Daoy (cell line): Measurements from ENCODE around the gene RBFOX2. TPM values are rescaled to one million over a fixed set of nuclear protein-coding genes. Genes with fewer than 3 reads are reported as not detected.
A peak's percentile ranks its signal among the peaks of the same experiment; 100 is the strongest.

Experiments
- DNase-seq: peaks from one replicate; pipeline ENCODE4 v3.0.0-alpha.2; 2015; ENCODE audit warnings: low read depth
- total RNA-seq: library from RNA; depleted of rRNA; stranded (reverse); fragments of >200 nt; shearing (Covaris generic); gene quantifications from 2 replicates; pipeline ENCODE4 v1.2.3, GENCODE V29; 2014

The RBFOX2 gene
- total RNA-seq, 1 experiment from 2014 or later, result 83.1 TPM

DNA sequence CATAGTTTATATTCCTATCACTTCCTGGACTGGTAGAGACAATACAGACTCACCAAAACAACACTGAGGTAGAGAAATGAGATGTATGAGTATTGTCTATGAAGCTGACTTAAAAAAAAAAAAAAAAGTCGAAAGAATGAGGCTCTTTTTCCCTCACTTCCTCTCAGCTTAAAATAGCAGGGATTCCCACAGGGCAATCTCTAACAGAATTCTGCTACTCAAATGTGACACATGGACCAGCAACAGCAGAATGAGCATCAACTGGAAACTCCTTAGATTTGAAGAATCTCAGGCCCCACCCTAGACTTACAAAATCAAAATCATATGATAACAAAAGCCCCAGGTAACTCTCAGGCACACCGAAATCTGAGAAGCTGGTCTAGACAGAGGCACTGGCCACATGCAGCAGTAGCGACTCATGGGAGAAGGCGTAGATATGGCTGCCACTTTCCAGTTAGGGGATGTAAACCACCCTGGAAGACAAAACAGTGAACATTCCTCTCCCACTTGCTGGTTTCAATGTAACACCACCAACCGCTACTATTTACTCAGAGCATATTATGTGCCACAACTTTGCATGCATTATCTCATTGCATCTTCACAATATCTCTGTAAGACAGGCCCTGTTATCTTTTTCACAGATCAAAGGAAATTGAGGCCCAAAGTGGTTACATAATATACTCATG is 128.0 kb downstream of the RBFOX2 start:
- peak; percentile 52 for DNase-seq

DNA sequence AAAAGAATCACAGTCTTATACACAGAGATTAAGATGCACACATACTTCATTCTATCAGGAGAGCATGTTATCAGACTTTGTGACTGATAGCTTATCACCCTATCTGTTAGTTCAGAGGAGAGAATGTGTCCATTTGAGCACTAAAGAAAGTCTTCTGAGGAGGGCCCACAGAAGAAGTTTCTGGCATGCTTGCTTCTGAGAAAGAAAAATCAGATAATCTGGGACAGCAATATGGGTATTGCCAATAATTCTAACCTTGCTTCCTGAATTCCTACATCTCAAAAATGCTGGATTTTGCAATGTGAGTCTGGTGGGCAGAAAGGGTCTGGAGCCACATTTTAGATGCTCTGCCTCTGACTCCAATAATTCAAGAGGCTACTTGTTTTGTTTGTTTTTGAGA is 128.9 kb downstream of the RBFOX2 start:
- DNase-seq, result no peak

DNA sequence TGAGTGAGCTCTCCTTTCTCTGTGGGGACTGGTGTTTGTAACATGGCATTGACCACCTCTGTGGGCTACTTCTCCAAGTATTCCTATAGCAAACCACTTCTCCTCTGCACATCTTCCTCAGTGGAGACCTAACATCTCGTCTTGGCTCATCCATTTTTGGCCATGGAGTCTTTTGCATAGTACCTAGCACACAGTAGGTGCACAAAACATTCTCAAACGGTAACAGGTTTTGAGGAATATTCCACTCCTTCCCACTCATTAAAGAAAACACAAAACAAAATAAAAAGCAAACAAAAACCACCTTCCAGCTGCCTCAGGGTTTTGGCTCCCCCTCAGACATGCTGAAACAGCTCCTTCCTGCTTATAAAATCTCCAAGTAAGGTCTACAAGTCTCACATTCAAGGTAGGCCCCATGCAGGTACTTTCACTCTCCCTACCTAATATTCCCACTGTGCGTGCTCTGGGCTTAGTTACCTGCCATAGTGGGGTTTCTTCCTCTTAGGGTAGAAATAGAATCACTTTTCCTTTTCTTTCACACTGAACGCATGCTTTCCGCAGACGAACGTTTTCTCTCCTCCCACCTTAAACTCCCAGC is 132.4 kb downstream of the RBFOX2 start:
- DNase-seq, result no peak

DNA sequence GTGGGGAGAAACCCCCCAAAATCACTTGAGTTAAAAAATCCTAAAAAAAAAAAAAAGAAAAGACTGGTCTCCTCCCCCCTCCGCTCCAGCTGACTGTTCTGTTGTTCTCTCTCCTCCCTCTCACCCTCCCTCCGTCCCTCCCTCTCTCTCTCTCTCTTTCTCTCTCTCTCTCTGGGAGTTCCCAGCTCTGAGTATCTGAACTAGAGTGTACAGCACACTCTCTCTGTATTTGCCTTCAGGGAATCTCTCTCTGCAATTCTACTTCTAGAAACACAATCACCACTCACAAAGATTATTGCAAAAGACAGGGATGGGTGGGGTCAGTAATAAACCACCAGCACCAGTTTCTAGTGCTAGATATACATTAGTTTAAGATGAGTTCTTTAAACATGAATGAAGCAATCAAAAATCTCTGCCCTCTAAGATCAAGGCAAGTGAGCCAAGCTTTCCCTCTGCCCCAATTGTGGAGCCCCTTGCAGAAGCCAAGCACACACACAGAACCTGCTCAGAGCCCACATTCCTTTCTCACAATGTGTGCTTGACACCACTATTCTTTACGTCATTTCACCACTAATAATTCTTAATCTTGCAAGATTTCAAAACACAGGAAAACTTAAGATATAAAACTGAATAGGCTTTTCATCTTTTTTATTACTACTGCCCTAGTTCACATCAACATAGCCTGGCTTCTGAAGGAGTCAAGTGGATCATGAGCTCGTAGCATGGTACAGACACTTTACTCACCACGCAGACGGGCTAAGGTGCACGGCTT is 133.5 kb downstream of the RBFOX2 start:
- DNase-seq, result no peak

DNA sequence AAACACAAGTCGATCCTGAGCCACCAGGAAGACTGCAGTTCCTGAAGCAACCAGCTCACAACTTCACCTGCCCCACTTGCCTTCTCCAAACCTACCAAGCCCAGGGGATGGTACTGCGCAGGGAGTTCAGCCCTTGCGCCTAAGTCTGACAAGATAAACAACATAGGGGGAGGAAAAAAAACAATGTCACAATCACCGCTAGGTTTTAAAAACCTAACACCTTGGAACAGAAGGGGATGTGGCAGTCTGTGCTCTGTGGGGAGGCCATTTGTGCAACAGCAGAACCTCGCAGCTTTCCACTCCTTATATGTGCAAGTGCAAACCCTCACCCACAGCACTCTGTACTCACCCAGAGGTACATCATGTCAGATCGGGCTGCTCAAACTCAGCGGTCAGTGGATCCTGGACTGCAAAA is 134.2 kb downstream of the RBFOX2 start:
- DNase-seq, result no peak

DNA sequence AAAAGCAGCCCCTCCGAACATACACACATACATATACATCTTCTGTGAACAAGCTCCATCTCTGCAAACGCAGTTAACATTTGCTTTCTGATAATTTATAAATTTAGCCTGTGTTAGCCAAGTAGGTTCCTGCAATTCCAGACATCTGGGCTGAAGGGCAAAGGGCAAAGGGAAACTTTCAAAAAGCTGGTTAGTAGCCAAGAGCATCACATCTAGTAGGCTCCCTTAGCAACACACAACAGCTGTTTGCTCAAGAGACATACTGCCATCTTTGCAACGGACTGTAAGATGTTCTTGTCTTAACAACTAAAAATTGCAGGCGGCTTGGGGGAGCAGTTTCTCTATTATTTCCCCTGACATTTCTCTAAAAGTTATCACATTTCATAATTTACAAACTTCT is 134.9 kb downstream of the RBFOX2 start:
- no peak for DNase-seq

DNA sequence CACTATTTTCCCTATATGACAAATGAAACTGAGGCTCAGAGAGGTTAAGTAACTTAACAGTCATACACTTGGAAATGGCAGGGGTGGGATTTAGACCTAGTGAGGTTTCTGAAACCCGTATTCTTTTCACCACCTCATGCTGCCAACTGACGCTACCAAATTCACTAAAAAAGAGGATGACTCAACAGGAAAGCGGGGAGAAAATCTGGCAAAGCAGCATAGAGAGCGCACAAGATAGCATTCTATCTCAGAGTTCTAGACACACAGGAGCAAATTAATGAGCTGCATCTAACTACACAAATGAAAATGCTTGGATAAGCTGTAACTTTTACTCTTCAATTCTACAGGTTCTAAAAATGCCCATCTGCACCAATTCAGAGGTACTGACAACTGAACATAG is 136.4 kb downstream of the RBFOX2 start:
- DNase-seq, result peak; percentile 70

DNA sequence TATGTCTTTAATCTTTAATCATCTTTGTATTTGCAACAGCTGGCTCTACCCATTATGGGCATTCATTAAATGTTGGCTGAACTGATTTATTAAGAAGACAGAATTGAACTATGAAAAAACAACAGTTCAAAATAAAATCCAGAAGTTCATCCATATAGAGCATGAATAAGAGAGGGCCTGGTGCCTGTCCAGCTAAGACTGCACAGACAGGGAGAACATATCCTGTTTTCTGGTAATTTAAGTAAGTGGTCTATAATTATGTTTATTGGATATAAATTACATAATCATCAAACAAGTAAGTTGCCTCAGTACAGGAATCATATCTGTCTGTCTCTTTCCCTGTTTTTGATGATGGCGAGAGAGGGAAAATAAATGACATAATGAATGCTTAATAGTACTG is 137.2 kb downstream of the RBFOX2 start:
- DNase-seq, result no peak

DNA sequence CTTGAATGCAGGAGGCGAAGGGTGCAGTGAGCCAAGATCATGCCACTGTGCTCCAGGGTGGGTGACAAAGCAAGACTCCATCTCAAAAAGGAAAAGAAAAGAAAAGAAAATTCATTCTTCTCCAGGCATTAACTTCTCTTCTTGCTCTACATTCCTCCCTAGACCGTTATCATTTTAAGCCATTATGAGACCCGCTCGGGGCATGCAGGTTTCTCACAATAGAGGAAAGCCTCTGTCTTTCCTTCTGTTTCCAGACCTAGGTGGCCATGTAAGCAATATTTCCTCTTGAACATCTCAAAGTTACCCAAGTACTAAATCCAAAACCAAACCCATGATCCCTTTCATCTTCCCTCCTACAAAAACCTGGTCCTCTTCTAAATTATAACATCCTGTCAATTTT is 139.6 kb downstream of the RBFOX2 start:
- DNase-seq, result no peak

DNA sequence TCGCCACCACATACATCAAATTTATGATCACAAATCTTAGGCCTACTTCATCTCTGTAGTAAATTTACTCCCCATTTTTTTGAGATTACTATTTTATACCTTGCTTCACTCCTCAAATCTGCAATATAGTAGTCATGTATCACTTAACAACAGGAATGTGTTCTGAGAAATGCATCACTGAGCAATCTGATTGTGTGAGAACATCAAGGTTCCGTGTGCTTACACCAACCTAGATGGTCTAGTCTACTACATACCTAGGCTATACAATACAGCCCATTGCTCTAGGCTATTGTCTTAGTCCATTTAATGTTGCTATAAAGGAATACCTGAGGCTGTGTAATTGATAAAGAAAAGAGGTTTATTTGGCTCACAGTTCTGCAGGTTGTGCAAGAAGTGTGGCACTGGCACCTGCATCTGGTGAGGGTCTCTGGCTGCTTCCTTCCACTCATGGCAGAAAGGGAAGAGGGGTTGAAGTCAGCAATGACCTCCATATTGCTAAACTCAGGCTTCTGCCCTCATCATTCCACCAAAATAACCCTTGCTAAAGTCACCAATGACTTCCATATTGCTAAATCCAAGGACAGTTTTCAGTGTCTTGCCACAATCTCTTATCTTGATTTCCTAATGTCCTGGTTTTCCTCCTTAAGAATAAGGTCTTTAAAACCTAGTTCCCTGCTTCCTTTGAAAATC is 140.3 kb downstream of the RBFOX2 start:
- no peak for DNase-seq

DNA sequence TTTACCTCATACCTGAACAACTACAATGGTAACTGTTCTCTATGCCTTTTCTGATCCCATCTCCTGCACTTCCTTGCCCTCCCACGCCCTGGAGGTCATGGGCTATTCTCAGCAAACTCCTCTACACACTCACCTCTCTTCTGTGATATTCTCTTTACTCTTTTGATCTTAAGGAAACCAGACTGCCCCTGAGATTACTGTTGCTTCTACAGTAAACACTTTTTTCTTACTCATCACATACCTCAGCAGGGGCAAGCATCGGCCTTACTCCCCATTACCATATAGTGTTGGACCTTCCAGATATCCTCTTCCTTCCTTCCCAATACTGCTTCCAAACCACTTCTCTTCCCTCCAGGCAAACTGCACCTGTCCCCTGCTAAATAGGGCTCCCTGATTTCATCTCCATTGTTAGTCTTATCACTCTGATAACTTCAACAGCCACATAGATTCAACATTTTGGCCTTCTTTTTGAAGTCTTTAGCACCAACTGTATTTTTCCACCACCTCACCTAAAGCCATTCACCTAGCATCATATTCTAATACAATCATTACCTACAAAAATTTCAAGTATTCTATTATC is 141.2 kb downstream of the RBFOX2 start:
- no peak for DNase-seq

DNA sequence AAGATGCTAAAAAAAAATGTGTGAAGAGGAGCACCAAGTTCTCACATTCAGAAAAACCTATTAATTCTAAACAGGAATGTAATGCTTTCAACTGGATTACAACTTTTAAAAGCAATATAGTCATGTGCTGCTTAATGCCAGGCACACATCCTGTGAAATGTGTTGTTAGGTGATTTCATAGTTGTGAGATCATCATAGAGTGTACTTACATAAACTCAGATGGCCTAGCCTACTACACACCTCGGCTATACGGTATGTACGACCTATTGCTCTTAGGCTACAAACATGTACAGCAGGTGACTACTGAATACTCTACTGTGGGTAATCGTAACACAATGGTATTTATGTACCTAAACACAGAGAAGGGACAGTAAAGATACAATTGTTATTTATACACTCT is 142.3 kb downstream of the RBFOX2 start:
- DNase-seq, result no peak

DNA sequence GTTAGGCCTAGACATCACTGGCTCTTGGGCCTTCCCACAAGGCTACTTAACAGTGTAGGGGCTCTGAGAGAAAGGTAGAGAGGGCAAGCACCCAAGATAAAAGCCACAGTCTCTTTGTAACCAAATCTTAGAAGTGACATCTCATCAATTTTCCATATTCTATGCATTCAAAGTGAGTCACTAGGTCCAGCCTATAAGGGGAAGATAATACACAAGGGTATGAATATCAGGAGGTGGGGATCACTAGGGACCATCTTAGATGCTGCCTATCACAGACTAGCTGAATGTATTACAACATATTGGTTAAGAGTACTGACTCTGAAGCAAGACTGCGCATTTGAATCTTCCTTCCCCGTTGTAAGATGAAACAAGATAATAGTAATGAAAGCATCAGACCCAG is 144.1 kb downstream of the RBFOX2 start:
- no peak for DNase-seq

DNA sequence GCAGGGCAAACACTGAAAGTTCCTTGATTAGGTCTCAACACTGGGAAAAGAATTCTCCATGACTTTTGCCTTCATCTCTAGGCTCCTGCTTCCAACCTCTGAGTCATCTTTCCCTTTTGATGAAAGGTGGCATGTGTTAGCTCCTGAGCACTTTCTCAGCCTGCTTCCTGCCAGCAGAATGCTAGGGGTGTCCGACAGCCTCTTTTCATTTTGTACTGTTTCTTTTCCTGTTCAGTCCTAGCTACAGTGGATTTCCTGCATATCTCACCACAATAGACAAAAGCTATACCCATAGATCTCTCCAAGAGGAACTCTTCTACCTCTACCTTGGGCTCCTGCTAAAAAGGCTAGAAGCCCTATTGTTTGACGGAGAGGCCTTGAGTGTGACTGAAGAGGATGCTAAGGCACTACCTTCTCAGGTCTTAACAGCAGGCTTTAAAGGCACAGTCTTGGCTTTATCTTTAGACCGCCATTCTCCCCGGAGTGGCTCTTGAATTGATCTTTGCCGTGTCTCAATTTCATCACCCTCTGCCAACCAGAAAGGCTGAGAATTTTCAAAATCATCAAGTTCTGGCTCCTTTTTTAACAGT is 145.5 kb downstream of the RBFOX2 start:
- peak; percentile 65 for DNase-seq

DNA sequence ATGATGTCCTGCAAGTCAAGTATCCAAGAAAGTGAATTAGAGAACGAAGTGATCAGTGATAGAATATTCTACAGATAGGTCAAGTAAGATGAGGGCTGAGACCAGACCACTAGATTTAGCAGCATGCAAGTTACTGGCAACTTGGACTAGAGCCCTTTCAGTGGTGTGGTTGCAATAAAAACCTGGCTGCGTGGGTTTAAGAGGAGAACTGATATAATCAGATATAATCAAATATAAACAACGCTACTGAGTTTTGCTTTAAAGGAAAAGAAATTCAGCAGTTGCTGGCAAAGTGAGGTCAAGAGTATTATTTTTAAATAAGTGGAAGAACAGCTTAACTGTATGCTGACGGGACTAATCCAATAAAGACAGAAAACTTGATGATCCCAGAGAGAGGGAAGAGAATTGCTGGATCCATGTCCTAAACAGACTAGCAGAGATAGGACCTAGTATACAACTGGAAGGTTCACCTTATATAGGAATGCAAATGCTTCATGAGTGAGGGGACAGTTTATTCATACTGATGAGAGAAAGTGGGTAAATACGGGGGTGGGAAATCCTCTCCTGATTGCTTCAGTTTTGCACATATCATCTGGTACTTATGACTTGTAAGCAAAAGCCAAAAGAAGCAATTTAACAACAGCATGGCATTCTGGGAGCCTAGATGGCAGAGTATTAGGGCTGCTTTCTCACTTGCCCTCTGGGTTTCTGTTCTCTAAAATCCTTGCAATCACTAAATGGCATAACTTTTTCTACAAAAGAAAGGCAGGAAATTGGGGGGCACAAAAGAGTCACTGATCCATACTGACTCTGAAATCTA is 146.2 kb downstream of the RBFOX2 start:
- no peak for DNase-seq

DNA sequence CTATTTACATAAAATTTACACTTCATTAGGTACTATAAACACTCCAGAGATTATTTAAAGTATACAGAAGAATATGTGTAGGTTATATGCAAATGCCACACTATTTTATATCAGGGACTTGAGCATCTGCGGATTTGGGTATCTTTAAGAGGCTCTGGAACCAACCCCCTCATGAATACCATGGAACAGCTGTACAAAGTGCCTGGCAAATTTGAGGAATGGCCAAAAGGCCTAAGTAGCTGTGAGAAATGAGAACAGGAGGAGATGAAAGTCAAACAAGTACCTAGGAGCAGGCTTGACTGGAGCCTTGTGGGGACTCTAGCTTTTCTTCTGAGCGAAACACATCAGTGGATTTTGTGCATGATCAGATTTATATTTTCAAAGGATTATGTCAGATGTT is 149.3 kb downstream of the RBFOX2 start:
- DNase-seq, result no peak

DNA sequence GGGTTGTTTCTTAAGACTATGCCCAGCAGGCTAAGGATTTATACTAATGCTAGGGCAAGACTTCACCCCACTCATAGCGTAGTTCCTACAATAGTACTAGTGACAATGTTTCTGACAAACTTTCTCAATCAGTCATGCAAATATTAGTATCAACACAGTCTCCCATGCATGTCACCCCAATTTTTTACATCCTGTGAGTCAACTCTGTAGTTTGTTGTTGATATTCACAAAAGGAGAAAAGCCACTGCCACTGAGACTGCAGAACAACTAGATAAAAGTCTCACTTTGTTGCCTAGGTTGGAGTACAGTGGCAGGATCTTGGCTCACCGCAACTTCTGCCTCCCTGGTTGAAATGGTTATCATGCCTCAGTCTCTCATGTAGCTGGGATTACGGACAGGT is 155.2 kb downstream of the RBFOX2 start:
- no peak for DNase-seq

DNA sequence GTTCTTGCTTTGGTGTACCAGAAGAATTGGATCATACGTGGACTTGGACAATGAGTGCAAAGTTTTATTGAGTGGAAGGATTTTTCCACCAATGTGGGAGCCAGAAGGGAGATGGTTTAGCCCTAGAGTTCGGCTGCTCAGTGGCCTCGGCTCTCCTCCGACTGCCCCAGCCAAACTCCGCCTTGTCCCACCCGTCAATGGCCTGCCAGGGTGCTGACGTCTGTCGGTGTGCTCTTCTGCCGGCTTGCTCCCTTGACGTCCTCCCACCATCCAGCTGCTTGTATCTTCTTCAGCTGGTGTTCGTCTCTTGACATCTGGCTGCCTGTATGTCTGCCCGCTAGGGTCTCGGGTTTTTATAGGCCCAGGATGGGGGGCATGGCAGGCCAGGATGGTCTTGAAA is 156.2 kb downstream of the RBFOX2 start:
- DNase-seq, result no peak

DNA sequence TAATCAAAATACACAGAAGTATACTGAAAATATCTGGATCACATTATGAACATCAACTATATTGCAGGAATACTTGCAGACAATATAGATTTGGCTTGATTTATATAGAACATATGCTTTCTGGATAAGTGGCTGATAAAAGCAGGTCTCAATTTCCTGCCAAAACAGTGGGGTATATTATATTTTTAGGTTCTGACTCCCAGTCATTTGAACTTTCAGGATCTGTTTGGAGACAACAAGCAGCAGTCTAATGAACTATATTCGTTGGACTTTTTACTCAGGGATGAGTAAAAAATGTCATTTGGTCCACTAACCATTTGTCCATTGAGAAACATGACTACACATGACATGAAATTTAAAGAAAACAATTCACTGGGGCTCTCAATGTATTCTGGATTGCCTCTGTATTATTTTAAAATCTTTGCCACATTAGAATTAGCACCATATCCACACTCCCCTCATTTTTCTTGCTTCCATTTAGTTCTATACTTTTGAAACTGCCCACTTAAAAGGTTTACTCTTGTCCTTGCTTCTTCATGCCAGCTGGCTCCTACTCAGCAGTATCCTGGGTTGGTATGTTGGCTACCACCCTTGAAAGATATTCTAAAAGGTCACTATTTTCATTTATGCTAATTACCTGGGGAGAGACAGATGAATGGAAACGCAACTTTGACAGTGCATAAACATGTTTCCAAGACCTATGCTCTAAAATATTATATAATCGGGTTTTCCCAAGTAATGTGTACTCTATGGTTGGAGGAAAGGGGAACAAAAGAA is 157.9 kb downstream of the RBFOX2 start:
- DNase-seq, result no peak

DNA sequence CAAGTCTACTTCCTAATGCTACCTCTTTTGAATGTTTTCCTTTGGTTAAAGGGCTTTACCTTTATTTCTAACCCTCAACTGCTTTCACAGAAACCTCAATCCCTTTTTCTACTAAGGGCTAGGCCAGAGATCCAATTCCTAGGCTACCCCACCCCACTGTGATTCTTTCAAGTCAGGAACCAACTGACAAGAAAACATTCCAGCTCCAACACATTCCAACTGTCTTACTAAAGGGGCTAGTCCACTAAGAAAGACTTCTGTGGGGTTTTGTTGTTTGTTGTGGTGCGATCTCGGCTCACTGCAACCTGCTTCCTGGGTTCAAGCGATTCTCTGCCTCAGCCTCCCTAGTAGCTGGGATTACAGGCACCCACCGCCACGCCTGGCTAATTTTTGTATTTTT is 159.7 kb downstream of the RBFOX2 start:
- DNase-seq, result no peak
